ENCODE data around the gene PRKCA. TPM values are rescaled to one million over a fixed set of nuclear protein-coding genes. Genes with fewer than 3 reads are reported as not detected.

PRKCA gene
- total and polyA plus RNA-seq, 2 of the 13 experiments (the other 11 are each of a cell fraction or from before 2014, with no cell fraction given): 18.5 to 21.5 TPM

DNA sequence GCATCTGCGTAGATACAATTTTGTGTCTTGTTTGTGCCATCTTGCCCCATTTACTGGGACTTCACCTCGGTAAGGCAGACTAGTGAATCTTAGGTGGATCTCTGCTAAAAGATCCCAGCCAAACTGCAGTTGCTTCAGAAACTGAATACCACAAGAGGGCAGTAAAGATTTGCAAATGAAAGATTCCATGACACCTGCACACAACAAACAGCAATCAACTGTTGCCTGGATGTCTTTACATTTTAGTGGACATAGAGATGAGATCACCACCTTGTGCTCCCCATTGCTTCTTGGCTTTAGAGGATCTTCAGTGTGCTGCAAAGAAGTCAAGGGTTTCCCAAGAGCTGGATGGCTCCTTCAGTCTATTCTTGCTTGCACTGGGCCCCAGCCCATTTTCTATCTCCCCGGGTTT, 413.3 kb downstream of the PRKCA start (continued):
- no peak for TF ChIP-seq ADNP (CRISPR knock-in tag; IDR thresholded peaks at IDR 0.05)
- no peak for TF ChIP-seq REXO4 (CRISPR knock-in tag; IDR thresholded peaks at IDR 0.05; ENCODE audit: borderline replicate concordance)
- TF ChIP-seq DNMT3B (CRISPR knock-in tag; conservative IDR thresholded peaks at IDR 0.05): no peak
- no peak for TF ChIP-seq ZNF496 (CRISPR knock-in tag; IDR thresholded peaks at IDR 0.05; ENCODE audit: insufficient replicate concordance)
- no peak for TF ChIP-seq HDAC6 (IDR thresholded peaks at IDR 0.05; ENCODE audit: low read depth, low read length)
- TF ChIP-seq SNAPC2 (CRISPR knock-in tag; IDR thresholded peaks at IDR 0.05): no peak
- TF ChIP-seq, protein P1, sequence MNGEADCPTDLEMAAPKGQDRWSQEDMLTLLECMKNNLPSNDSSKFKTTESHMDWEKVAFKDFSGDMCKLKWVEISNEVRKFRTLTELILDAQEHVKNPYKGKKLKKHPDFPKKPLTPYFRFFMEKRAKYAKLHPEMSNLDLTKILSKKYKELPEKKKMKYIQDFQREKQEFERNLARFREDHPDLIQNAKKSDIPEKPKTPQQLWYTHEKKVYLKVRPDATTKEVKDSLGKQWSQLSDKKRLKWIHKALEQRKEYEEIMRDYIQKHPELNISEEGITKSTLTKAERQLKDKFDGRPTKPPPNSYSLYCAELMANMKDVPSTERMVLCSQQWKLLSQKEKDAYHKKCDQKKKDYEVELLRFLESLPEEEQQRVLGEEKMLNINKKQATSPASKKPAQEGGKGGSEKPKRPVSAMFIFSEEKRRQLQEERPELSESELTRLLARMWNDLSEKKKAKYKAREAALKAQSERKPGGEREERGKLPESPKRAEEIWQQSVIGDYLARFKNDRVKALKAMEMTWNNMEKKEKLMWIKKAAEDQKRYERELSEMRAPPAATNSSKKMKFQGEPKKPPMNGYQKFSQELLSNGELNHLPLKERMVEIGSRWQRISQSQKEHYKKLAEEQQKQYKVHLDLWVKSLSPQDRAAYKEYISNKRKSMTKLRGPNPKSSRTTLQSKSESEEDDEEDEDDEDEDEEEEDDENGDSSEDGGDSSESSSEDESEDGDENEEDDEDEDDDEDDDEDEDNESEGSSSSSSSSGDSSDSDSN (CRISPR knock-in tag; IDR thresholded peaks at IDR 0.05): no peak
- no peak for TF ChIP-seq ZNF75D (CRISPR knock-in tag; IDR thresholded peaks at IDR 0.05; ENCODE audit: borderline replicate concordance)
- TF ChIP-seq FOXM1 (CRISPR knock-in tag; IDR thresholded peaks at IDR 0.05): no peak
- no peak for TF ChIP-seq JUNB (CRISPR knock-in tag; IDR thresholded peaks at IDR 0.05; ENCODE audit: borderline replicate concordance)
- no peak for TF ChIP-seq ZSCAN30 (CRISPR knock-in tag; IDR thresholded peaks at IDR 0.05)
- TF ChIP-seq, protein P2, sequence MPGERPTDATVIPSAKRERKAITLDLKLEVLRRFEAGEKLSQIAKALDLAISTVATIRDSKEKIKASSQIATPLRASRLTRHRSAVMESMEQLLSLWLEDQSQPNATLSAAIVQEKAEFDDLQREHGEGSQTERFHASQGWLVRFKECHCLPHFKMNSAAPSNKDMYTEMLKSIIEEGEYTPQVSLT (CRISPR knock-in tag; IDR thresholded peaks at IDR 0.05; ENCODE audit: borderline replicate concordance, low read depth): no peak
- TF ChIP-seq, protein P3, sequence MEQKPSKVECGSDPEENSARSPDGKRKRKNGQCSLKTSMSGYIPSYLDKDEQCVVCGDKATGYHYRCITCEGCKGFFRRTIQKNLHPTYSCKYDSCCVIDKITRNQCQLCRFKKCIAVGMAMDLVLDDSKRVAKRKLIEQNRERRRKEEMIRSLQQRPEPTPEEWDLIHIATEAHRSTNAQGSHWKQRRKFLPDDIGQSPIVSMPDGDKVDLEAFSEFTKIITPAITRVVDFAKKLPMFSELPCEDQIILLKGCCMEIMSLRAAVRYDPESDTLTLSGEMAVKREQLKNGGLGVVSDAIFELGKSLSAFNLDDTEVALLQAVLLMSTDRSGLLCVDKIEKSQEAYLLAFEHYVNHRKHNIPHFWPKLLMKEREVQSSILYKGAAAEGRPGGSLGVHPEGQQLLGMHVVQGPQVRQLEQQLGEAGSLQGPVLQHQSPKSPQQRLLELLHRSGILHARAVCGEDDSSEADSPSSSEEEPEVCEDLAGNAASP (CRISPR knock-in tag; IDR thresholded peaks at IDR 0.05; ENCODE audit: borderline replicate concordance): no peak
- no peak for TF ChIP-seq THYN1 (CRISPR knock-in tag; IDR thresholded peaks at IDR 0.05; ENCODE audit: borderline replicate concordance, low read depth)
- no peak for TF ChIP-seq EED (CRISPR knock-in tag; IDR thresholded peaks at IDR 0.05)

All from HepG2 (cell line).